Testis (tissue), 3 donors: Measurements from ENCODE around the gene ZNF276. TPM values are rescaled to one million over a fixed set of nuclear protein-coding genes. Genes with fewer than 3 reads are reported as not detected.
"Not testable (repeated sequence)": the region's sequence is repeated elsewhere in the genome, so short reads cannot be mapped to it uniquely, and the experiment has no call there.

Experiments used
- DNase-seq: peaks from one replicate; pipeline ENCODE4 v3.0.0-alpha.2; 2019
- H3K27ac ChIP-seq, 2 donors: fragments of 200-600 bp; sonication (generic); one replicate each; pipeline ENCODE4 v1.5.1; 2019
- H3K27me3 ChIP-seq: fragments of 200-600 bp; sonication (generic); one replicate; pipeline ENCODE4 v1.5.1; 2019
- H3K36me3 ChIP-seq: fragments of 200-600 bp; sonication (generic); one replicate; pipeline ENCODE4 v1.5.1; 2017; ENCODE audit warnings: low read depth; ENCODE audit errors: missing control alignments
- H3K4me1 ChIP-seq: fragments of 200-600 bp; sonication (generic); one replicate; pipeline ENCODE4 v1.5.1; 2019
- H3K4me3 ChIP-seq, 2 donors: fragments of 200-600 bp; sonication (generic); one replicate each; pipeline ENCODE4 v1.5.1; 2017 to 2019
- H3K9me3 ChIP-seq: fragments of 200-600 bp; sonication (generic); one replicate; pipeline ENCODE4 v1.5.1; 2017
- CTCF ChIP-seq, 3 experiments: fragments of 450-650 bp in 2 of 3; fragments of 200-600 bp in 1 of 3; sonication (generic) in 1 of 3; IDR thresholded peaks; one replicate each; pipeline ENCODE4 v1.5.1; 2016 to 2019; ENCODE audit warnings: antibody characterized with exemption in 3 of 3, mild to moderate bottlenecking in 2 of 3, moderate library complexity in 1 of 3
- POLR2A ChIP-seq: fragments of 450-650 bp; IDR thresholded peaks from one replicate; pipeline ENCODE4 v1.6.1; 2017; ENCODE audit warnings: antibody characterized with exemption, mild to moderate bottlenecking, moderate library complexity
- WGBS, 2 donors: methylation state at CpG; one replicate each; pipeline ENCODE4 v1.1.5; 2018; 5-methylcytosine and 5-hydroxymethylcytosine counted together
- intact Hi-C: fragments of 100-400 bp; cut with DNase I; formaldehyde crosslinking; loops from one replicate; pipeline ENCODE4 v1.15.1; 2023; ENCODE audit warnings: low total_unique reads
- polyA plus RNA-seq: library from polyadenylated mRNA; stranded (reverse); fragments of 350-450 nt; fragmentation: Illumina TruSeq; extraction: RNeasy Lipid Tissue Mini Kit (QIAGEN cat#74804); gene quantifications from one replicate; pipeline ENCODE4 v1.2.3, GENCODE V29; 2014; ENCODE audit warnings: low read depth, low replicate concordance; ENCODE audit not compliant: insufficient read depth
- total RNA-seq, 2 donors: library from RNA; depleted of rRNA; stranded (reverse); fragments of >200 nt; gene quantifications; one replicate each; pipeline ENCODE4 v1.2.3, GENCODE V29; 2016

ZNF276 gene
- total and polyA plus RNA-seq, 3 donors from 2014 or later: 31.0 to 48.4 (median 37.8) TPM

- DNase-seq: no peak
Measured at GRCh38 chr16:89689142-89689541, 32.2 kb upstream of the ZNF276 start.

GRCh38 chr16:89689621-89690020 lies 31.7 kb upstream of the ZNF276 start:
- H3K4me3 ChIP-seq, H3K36me3 ChIP-seq, H3K27me3 ChIP-seq, H3K4me1 ChIP-seq, H3K9me3 ChIP-seq, DNase-seq, intact Hi-C loops, H3K27ac ChIP-seq: not testable (repeated sequence)
- 86 to 93% methylated on average over 4 of the region's 4 CpGs for WGBS, 2 donors

More at GRCh38 chr16:89689142-89689541, 32.2 kb upstream of the ZNF276 start:
- TF ChIP-seq CTCF (IDR thresholded peaks at IDR 0.05): no peak
- TF ChIP-seq POLR2A: no peak
- WGBS, 2 donors: 93 to 95% methylated on average over 13 of the region's 13 CpGs
- Histone ChIP-seq H3K27me3 (no peaks in the 10 kb centered on the region), H3K36me3 (no peaks in the 10 kb centered on the region), H3K27ac (no peak overlapping the region), H3K4me1 (peaks cover 7% of the 10 kb centered on the region), H3K9me3 (no peaks in the 10 kb centered on the region), H3K4me3 (no peak overlapping the region)
- intact Hi-C loops: no loop called here

GRCh38 chr16:89690392-89690901 lies 30.9 kb upstream of the ZNF276 start:
- Histone ChIP-seq H3K27ac (no peak overlapping the region), H3K9me3 (no peaks in the 10 kb centered on the region), H3K27me3 (no peaks in the 10 kb centered on the region), H3K36me3 (no peaks in the 10 kb centered on the region), H3K4me1 (peaks cover 7% of the 10 kb centered on the region), H3K4me3 (no peak overlapping the region)
- DNase-seq: no peak
- TF ChIP-seq POLR2A: no peak
- 95 to 96% methylated on average over 16 of the region's 16 CpGs for WGBS, 2 donors
- intact Hi-C loops: no loop called here

GRCh38 chr16:89691231-89691985 lies 29.9 kb upstream of the ZNF276 start:
- no peak for DNase-seq
- Histone ChIP-seq H3K4me3 (no peak overlapping the region), H3K9me3 (no peaks in the 10 kb centered on the region), H3K27ac (no peak overlapping the region), H3K36me3 (no peaks in the 10 kb centered on the region), H3K27me3 (no peaks in the 10 kb centered on the region), H3K4me1 (peaks cover 7% of the 10 kb centered on the region)
- WGBS, 2 donors: 96 to 97% methylated on average over 20 to 21 of the region's 21 CpGs
- intact Hi-C loops: no loop called here
- TF ChIP-seq CTCF (IDR thresholded peaks at IDR 0.05) (no peak), POLR2A (no peak)

GRCh38 chr16:89691986-89692569 lies 29.3 kb upstream of the ZNF276 start:
- Histone ChIP-seq H3K4me1 (peaks cover 7% of the 10 kb centered on the region), H3K36me3 (no peaks in the 10 kb centered on the region), H3K27ac (no peak overlapping the region), H3K4me3 (no peak overlapping the region), H3K27me3 (no peaks in the 10 kb centered on the region), H3K9me3 (no peaks in the 10 kb centered on the region)
- TF ChIP-seq CTCF (IDR thresholded peaks at IDR 0.05) (no peak), POLR2A (no peak)
- no peak for DNase-seq
- WGBS, 2 donors: 90 to 91% methylated on average over 8 to 12 of the region's 13 CpGs
- intact Hi-C loops: no loop called here
